ENCODE measurements around the gene TPST1. TPM values are rescaled to one million over a fixed set of nuclear protein-coding genes. Genes with fewer than 3 reads are reported as not detected.
"Not testable (repeated sequence)": the region's sequence is repeated elsewhere in the genome, so short reads cannot be mapped to it uniquely, and the experiment has no call there.

Gene TPST1
- 21.5 TPM for polyA plus RNA-seq (2013, experiment 1 of 2; ENCODE audit: insufficient read length)
- 26.7 TPM for polyA plus RNA-seq (2013, experiment 2 of 2; ENCODE audit: insufficient read length)

DNA sequence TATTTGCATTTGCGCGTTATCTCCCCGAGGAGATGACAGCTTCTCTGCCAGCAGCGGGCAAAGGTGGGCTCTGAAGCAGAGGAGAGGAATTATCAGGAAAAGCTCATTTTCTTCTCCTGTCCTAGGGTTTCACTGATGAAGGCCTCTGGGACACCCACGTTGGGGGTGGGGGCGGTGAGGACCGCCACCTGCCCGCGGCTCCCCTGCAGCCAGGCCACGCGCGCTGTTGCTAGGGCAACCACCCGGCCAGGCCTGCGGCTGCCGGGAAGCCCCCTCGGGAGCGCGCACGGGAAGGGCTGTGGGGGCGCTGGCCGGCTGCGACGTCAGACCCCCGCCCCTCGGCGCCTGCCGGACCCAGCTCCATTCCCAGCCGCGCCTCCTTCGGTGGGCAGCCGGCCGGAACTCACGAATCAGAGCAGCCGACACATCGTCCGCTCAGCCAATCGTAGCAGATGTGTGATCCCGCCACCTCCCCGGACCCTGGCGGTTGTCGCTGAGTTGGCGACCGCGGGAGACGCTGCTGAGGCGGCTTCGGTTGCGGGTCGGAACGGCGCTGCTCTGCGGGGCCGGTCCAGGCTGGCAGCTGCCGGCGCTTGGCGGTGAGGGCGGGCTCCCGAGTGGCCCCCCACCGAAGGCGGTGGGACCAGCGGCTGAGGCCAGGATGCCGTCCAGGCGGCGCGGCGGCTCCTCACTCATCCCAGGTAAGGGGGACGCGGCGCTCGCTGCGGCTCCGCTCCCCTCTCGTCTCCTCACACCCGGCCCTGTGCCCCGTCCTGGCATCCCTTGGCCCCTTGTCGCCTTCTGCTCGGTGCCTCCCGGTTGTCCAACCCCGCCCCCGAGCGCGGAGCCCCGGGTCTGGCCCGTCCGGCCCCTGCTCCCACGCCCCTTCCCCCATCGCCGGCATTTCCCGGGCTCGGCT lies at the start of gene TPST1:
TPST1 (plus strand) TSS at position 513 of the 919 bp plus-strand sequence. CDS start 35,092 bp downstream, outside the sequence.
- peak; percentile 85 for DNase-seq

DNA sequence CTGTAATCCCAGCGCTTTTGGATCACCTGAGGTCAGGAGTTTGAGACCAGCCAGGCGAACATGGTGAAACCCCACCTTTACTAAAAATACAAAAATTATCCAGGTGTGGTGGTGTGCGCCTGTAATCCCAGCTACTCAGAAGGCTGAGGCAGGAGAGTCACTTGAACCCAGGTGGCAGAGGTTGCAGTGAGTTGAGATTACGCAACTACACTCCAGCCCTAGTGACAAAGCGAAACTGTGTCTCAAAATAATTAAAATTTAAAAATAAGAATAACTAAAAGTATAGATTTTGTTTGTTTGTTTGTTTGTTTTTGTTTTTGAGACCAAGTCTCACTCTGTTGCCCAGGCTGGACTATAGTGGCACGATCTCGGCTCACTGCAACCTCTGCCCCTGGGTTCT lies 49.1 kb upstream of the TPST1 start:
- not testable (repeated sequence) for DNase-seq

DNA sequence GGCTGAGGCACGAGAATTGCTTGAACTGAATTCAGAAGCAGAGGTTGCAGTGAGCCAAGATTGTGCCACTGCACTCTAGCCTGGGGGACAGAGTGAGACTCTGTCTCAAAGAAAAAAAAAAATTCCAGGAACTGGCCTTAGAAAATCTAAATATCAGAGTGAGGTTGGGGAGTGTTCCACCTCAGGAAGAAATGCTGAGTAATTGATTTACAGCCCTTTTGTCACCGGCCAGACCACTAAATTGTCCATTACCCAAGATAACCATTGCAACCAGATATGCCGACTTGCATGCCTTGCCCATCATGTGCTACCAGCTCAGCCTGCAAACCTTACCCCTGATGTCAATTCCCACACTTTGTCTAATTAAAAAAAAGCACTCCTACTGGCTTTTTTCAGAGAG lies 48.1 kb upstream of the TPST1 start:
- DNase-seq, result no peak

DNA sequence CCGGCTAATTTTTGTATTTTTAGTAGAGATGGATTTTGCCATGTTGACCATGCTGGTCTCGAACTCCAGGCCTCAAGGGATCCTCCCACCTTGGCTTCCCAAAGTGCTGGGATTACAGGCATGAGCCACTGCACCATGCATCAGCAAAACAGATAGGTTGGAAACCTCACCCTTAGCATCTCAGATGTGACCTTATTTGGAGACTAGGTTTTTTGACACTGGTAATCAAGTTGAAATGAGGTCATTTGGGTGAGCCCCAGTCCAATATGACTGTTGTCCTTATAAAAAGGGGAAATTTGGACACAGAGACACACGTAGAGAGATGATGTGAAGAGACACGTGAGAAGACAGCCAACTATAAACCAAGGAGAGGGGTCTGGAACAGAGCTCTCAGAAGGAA lies 42.5 kb upstream of the TPST1 start:
- no peak for DNase-seq

DNA sequence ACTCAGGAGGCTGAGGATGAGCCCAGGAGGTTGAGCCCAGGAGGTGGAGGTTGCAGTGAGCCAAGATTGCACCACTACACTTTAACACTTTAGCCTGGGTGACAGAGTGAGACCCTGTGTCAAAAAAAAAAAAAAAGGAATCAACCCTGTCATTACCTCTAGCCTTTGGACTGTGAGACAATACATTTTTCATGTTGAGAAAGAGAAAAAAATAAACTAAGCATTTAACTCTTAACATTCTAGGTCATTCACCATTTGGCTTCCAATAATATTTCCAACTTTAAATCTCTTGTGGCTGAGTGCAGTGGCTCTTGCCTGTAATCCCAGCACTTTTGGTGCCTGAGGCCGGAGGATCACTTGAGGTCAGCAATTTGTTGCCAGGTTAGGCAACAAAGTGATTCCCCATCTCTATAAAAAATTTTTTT lies 41.9 kb upstream of the TPST1 start:
- DNase-seq, result no peak

DNA sequence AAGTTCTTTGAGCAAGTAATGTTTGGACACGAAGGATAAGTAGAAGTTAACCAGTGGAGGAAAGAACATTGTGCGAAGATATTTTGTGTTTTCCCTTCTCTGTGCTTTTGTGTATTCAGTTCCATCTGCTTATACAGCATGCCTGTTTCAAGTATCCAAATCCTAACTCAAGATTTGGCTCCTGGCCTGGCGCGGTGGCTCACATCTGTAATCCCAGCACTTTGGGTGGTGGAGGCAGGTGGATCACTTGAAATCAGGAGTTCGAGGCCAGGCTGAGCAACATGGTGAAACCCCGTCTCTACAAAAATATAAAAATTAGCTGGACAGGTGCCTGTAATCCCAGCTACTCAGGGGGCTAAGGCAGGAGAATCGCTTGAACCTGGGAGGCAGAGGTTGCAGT lies 40.8 kb upstream of the TPST1 start:
- no peak for DNase-seq

DNA sequence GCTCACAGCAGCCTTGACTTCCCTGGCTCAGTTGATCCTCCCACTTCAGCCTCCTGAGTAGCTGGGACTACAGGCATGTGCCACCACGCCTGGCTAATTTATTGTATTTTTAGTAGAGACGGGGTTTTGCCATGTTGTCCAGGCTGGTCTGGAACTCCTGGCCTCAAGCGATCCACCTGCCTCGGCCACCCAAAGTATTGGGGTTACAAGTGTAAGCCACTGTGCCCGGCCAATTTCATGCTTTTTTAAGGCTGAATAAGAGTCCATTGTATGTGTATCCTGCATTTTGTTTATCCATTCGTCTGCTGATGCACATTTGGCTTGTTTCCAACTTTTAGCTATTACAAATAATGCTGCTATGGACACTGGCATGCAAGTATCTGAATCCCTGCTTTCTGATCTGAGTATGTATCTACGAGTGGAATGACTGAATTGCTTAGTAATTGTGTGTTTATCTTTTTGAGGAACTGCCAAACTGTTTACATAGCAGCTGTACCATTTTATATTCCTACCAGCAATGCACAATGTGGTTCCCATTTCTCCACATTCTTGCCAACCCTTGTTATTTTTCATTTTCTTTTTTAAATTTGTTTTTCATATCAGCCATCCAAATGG lies 37.3 kb upstream of the TPST1 start:
- peak; percentile 65 for DNase-seq

DNA sequence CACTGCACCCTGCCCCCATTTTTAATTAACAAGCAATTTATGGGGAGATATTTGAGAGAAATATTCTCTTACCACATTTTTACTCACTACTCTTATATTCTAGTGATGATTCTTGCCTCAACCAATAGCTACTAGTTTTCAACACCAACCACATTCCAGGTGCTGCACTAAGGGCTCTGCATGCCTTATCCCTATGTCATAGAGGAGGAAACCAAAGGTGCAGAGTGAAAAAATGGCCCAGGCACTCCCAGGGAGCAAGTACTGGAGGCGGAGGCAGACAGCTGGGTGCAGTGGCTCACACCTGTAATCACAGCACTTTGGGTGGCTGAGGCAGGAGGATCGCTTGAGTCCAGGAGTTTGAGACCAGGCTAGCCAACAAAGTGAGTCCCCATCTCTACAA lies 35.5 kb upstream of the TPST1 start:
- no peak for DNase-seq

DNA sequence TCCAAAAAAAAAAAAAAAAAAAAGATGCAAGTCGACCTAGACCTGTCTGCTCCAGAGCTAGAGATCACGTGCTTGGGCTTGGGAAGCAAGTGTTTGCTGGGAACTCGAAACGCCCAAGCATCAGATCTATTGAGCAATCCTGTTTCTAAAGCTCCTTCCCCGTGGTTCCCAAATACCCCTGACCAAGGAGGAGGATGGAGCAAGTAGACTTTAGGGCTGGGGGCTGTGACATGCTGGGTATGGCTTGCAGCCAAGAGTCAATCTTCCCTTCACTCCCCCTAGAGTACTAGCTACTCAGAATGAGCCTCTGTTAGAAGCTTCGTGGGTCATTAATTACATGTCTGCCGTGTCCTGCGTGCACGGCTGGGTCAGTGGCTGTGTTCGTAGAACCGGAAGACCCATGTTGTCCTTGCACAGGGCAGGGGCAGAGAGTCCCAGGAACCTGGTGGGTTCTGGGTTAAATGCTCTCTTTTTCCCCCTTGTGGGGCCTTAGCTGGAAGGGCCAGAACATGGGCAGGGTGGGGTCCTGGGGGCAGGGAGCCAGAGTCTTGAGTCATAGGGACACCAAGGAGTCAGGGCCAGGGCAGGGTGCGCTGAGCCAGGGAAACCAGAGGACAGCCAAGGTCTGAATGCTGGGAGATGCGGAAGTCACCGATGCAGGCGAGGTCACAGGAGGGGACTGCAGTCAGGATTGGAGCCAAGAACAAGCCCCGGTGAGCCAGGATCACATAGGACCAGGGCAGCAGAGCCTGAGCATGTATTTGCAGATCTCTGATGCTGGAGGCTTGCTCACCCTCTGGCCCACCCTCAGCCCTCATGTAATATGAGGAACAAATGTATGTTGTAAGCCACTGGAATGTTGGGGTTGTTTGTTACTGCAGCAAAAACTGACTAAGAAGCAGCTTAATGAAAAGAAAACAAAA lies 34.6 kb upstream of the TPST1 start:
- DNase-seq, result peak; percentile 37

DNA sequence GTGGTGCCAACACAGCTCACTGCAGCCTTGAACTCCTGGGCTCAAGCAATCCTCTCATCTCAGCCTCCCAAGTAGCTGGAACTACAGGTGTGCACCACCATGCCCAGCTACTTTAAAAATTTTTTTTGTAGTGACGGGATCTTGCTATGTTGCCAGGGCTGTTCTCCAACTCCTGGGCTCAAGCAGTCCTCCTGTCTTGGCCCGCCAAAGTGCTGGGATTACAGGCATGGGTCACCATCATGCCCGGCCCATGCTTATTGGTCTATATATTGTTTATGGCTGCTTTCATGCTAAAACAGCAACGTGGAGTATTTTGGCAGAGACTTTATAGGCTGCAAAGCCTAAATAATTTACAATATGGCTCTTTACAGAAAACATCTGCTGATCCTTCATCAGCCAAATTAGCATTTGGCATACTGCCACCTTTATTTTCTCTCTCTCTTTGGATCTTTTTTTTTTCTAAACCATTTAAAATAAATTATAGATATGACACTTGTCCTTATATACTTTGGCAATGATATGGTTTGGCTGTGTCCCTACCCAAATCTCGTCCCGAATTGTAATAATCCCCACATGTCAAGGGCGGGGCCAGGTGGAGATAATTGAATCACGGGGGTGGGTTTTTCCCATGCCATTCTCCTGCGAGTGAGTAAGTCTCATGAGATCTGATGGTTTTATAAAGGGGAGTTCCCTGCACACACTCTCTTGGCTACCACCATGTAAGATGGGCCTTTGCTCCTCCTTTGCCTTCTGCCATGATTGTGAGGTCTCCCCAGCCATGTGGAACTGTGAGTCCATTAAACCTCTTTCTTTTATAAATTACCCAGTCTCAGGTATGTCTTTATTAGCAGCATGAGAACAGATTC lies 32.4 kb upstream of the TPST1 start:
- DNase-seq, result not testable (repeated sequence)

DNA sequence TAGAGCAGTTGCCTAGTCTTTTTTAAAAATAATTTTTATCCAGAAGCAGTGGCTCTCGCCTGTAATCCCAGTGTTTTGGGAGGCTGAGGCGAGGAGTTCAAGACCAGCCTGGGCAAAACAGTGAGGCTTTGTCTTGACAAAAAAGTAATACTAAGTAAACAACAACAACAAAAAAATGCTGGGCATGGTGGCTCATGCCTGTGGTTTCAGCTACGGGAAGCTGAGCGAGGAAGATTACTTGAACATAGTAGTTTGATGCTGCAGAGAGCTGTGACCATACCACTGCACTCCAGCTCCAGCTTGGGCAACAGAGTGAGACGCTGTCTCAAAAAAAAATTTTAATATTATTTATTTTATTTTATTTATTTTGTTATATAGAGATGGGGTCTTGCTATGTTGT lies 31.3 kb upstream of the TPST1 start:
- DNase-seq, result peak; percentile 37

DNA sequence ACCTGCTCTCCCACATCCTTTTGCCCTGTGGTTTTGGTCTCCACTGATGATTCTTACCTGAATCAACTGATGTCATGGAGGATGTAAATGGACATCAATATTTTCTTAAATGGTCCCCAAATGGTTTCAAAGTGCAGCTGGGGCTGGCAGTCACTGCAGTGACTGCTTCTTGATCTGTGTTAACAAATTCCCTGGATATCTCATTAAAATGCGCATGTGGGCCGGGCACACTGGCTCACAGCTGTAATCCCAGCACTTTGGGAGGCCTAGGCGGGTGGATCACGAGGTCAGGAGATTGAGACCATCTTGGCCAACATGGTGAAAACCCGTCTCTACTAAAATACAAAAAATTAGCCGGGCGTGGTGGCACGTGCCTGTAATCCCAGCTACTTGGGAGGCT lies 30.1 kb upstream of the TPST1 start:
- not testable (repeated sequence) for DNase-seq

DNA sequence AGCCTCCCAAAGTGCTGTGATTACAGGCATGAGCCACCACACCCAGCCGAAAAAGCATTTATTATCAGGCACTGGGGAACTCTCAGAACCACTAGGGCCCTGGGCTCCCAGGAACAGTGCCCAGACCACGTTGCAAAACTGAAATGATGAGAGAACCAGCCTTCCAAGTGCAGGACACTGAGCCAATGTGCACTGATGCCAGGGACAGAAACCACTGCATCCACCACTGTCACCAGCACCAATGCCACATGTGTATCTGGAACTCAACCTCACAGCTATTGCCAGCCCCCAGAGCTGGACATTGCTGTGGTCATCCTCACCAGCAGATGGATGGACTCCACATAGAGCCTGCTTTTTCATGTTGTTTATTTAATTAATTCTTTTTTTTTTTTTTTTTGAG lies 28.2 kb upstream of the TPST1 start:
- no peak for DNase-seq

DNA sequence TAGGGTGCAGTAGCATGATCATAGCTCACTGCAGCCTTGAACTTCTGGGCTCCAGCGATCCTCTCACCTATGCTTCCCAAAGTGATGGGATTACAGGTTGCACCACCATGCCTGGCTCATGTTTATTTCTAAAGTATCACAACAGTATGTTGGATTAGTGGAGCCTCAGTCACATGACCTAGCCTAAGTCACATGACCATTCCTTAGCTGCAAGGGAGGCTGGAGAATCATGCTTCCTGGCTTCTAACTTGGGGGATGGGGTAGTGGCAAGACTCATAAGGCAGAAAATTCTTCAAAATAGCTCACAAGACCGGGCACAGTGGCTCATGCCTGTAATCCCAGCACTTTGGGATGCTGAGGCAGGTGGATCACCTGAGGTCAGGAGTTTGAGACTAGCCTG lies 26.9 kb upstream of the TPST1 start:
- no peak for DNase-seq

DNA sequence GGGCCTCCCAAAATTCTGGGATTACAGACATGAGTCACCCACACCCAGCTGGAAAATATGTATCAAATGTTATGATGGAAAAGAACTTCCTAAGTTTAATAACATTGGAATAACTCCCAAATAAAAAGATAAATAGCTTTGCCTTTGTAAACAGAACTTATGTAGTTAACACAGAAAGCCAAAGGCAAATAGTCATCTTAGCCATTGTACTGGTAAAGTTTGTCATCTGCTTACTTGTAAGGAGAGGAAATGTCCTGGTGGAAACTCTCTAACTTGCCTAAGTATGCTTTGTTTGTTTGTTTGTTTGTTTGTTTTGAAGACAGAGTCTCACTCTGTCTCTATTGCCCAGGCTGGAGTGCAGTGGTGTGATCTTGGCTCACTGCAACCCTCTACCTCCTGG lies 23.8 kb upstream of the TPST1 start:
- no peak for DNase-seq

DNA sequence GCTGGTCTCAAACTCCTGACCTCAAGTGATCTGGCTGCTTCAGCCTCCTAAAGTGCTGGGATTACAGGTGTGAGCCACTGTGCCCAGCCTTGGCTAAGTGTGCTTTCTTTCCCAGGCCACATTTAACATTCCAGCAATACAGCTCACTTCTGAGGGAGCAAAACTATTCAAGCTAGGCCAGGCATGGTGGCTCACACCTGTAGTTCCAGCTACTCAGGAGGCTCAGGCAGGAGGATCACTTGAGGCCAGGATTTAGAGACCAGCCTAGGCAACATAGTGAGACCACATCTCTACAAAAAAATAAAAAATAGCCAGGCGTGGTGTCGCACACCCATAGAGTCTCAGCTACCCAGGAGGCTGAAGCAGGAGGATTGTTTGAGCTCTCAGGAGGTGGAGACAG lies 23.3 kb upstream of the TPST1 start:
- no peak for DNase-seq

DNA sequence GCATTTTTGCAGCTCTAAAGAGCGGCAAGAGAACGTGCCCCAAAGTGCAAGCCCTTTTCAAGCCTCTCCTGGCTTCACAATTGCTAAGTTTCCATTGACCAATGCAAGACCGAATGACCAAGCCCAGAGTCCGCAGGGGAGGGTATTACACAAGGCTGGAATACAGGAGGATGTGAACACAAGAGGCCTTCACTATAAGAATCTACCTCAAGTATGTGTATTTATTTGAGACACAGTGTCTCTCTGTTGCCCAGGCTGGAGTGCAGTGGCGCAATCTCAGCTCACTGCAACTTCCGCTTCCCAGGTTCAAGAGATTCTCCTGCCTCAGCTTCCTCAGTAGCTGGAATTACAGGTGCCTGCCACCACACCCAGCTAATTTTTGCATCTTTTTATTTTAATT lies 22.2 kb upstream of the TPST1 start:
- no peak for DNase-seq

DNA sequence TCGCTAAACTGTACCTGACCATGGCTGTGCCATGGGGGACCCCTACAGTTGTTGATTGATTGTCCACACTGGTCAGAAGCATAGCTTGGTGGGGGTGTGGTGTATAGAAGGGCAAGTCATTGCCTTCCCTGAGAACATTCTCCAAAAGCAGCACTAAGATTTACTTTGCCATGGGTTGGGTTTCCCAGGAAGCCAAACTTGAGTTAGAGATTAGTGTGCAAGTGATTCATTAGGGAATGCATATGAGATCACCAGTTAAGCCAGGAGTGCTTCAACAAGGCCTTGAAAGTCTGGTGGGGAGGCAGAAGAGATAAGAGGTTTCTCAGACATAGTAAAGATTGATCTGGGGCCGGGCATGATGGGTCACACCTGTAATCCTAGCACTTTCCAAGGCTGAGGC lies 21.4 kb upstream of the TPST1 start:
- DNase-seq, result peak; percentile 84

DNA sequence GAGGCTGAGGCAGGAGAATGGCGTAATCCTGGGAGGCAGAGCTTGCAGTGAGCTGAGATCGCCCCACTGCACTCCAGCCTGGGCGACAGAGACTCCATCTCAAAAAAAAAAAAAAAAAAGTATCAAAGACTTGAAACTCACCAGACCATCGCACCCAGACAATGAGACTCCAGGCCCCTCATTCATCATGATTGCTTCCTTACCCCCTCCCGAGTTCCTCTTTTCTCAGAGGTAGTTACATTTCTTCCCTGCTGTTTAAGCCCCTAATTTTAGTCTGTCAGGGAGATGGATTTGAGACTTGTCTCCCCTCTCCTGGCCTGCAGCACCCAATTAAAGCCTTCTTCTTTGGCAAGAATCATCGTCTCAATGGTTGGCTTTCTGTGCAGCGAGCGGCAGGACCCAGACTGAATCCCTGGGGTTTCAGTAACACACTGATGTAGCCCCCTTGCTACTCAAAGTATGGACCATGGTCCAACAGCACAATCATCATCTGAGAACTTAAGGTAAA lies 19.4 kb upstream of the TPST1 start:
- DNase-seq, result no peak

DNA sequence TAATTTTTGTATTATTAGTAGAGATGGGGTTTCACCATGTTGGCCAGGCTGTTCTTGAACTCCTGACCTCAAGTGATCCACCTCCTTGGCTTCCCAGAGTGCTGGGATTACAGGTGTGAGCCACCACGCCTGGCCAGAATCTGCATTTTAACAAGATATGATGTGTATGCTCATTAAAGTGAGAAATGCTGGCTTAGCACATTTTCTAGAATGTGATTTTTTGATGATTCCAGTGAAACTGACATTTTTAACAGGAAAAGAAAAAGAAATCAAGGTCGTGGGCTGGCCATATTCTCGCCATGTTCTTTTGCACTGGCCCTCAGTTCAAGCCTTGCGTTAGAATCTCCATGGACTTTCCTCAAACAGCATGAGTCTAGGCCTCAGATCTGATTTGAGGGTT lies 18.1 kb upstream of the TPST1 start:
- no peak for DNase-seq

DNA sequence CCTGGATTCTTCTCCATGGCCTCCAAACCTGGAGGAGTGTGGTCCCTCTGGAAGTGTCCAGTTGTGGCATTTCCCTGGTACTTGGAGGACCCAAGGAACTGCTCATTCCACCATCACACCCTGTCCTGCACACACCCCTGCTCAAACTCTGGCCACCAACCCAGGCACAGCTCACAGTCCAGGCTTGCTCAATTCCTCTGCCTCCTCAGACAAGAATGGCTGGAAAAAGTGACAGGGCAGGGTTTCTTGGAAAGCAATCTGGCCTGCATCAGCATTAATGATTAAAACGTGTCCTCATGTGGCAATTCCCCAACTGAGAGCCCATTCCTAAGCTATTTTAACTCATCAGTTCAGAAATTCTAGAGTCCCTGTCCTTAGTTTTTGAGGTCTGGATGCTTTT lies 17.2 kb upstream of the TPST1 start:
- peak; percentile 21 for DNase-seq

DNA sequence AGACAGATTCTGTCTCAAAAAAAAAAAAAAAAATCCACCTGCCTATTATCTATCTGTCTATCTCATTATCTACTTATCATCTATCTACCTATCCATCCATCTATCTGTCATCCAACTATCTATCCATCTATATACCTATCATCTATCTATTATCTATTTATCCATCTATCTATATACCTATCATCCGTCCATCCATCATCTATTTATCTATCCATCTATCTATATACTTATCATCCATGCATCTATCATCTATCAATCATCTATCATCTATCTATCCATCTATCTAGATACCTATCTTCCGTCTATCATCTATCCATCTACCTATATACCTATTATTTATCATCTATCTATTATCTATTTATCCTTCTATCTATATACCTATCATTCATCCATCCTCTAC lies 16.5 kb upstream of the TPST1 start:
- no peak for DNase-seq

All from fibroblast of skin of back (primary cell).